ENCODE data around the gene ENTPD7. TPM values are rescaled to one million over a fixed set of nuclear protein-coding genes. Genes with fewer than 3 reads are reported as not detected.

ENTPD7 gene
- total and polyA plus RNA-seq, 9 of the 15 experiments (the other 6 are each of a cell fraction or from before 2014, with no cell fraction given): 1.4 to 13.9 (median 8.5) TPM

DNA sequence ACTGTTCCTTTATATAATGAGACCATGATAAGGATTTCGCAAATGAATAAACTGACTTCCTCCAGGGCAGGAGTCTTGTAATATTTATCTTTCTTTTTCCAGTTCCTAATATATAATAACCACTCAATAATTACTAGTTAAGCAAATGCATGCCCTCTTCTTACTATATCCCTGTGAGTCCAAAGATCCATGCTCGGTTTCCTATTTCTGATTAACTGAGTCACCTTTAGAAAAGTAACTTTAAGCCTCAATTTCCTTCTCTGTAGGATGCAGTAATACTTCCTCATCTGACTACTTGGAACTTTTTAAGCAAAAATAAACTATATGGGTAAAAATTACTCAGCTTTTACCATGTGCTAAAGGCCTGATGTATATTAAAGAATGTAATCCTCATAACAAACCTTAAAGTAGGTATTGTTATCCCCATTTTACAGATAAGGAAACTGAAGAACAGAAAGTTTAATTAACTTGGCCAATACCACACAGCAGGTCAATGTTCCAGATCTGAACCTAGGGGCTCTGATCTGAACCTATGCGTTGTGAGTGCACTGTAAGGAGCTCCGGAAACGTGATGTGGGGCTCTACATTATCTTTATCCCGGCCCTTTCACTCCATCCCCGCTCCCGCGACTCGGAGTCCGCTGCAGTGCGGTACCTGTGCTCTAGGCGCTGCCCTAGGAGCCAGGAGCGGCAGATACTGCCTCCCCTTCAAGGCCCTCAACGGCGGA, 72.2 kb downstream of the ENTPD7 start (continued):
- TF ChIP-seq ZNF76 (CRISPR knock-in tag; IDR thresholded peaks at IDR 0.05; ENCODE audit: borderline replicate concordance) (no peak), ELK1 (CRISPR knock-in tag; IDR thresholded peaks at IDR 0.05) (no peak), CHD2 (IDR thresholded peaks at IDR 0.05; ENCODE audit: low read depth, low read length) (no peak), BCOR (IDR thresholded peaks at IDR 0.05) (peak; percentile 84; the same call in 1 of the 2 replicates)
- TF ChIP-seq, protein P1, sequence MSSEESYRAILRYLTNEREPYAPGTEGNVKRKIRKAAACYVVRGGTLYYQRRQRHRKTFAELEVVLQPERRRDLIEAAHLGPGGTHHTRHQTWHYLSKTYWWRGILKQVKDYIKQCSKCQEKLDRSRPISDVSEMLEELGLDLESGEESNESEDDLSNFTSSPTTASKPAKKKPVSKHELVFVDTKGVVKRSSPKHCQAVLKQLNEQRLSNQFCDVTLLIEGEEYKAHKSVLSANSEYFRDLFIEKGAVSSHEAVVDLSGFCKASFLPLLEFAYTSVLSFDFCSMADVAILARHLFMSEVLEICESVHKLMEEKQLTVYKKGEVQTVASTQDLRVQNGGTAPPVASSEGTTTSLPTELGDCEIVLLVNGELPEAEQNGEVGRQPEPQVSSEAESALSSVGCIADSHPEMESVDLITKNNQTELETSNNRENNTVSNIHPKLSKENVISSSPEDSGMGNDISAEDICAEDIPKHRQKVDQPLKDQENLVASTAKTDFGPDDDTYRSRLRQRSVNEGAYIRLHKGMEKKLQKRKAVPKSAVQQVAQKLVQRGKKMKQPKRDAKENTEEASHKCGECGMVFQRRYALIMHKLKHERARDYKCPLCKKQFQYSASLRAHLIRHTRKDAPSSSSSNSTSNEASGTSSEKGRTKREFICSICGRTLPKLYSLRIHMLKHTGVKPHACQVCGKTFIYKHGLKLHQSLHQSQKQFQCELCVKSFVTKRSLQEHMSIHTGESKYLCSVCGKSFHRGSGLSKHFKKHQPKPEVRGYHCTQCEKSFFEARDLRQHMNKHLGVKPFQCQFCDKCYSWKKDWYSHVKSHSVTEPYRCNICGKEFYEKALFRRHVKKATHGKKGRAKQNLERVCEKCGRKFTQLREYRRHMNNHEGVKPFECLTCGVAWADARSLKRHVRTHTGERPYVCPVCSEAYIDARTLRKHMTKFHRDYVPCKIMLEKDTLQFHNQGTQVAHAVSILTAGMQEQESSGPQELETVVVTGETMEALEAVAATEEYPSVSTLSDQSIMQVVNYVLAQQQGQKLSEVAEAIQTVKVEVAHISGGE (CRISPR knock-in tag; IDR thresholded peaks at IDR 0.05): 0 out of 6 replicates have a peak, but pooled peaks of 1 of the 3 experiments have one; percentile 23
- TF ChIP-seq, protein P2, sequence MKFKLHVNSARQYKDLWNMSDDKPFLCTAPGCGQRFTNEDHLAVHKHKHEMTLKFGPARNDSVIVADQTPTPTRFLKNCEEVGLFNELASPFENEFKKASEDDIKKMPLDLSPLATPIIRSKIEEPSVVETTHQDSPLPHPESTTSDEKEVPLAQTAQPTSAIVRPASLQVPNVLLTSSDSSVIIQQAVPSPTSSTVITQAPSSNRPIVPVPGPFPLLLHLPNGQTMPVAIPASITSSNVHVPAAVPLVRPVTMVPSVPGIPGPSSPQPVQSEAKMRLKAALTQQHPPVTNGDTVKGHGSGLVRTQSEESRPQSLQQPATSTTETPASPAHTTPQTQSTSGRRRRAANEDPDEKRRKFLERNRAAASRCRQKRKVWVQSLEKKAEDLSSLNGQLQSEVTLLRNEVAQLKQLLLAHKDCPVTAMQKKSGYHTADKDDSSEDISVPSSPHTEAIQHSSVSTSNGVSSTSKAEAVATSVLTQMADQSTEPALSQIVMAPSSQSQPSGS (CRISPR knock-in tag; IDR thresholded peaks at IDR 0.05): no peak
